ENCODE measurements around the gene ARMC6. TPM values are rescaled to one million over a fixed set of nuclear protein-coding genes. Genes with fewer than 3 reads are reported as not detected.

Gene ARMC6
- total RNA-seq, 4 donors from 2014 or later, result 12.0 to 32.3 (median 15.6) TPM

GRCh38 chr19:19059837-19060611 is 26.6 kb downstream of the ARMC6 start:
- Histone ChIP-seq H3K4me1 (peaks cover 0 to 6% of the 10 kb centered on the region in 2 donors), H3K4me3 (no peak overlapping the region), H3K27ac (no peak overlapping the region), H3K27me3 (no peaks in the 10 kb centered on the region), H3K36me3 (no peaks in the 10 kb centered on the region), H3K9me3 (no peaks in the 10 kb centered on the region)
- no peak for DNase-seq
- TF ChIP-seq POLR2A (IDR thresholded peaks at IDR 0.05), result no peak
- TF ChIP-seq, protein P1, sequence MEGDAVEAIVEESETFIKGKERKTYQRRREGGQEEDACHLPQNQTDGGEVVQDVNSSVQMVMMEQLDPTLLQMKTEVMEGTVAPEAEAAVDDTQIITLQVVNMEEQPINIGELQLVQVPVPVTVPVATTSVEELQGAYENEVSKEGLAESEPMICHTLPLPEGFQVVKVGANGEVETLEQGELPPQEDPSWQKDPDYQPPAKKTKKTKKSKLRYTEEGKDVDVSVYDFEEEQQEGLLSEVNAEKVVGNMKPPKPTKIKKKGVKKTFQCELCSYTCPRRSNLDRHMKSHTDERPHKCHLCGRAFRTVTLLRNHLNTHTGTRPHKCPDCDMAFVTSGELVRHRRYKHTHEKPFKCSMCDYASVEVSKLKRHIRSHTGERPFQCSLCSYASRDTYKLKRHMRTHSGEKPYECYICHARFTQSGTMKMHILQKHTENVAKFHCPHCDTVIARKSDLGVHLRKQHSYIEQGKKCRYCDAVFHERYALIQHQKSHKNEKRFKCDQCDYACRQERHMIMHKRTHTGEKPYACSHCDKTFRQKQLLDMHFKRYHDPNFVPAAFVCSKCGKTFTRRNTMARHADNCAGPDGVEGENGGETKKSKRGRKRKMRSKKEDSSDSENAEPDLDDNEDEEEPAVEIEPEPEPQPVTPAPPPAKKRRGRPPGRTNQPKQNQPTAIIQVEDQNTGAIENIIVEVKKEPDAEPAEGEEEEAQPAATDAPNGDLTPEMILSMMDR (IDR thresholded peaks at IDR 0.05), result no peak
- intact Hi-C loops (cut with DNase I; ENCODE audit: low total_unique reads), result no loop called here

- Histone ChIP-seq H3K27me3 (no peaks in the 10 kb centered on the region), H3K36me3 (no peaks in the 10 kb centered on the region), H3K4me1 (peaks cover 0 to 8% of the 10 kb centered on the region in 2 donors), H3K27ac (no peak overlapping the region), H3K4me3 (no peak overlapping the region), H3K9me3 (no peaks in the 10 kb centered on the region)
- intact Hi-C loops (cut with DNase I; ENCODE audit: low total_unique reads), result no loop called here
- DNase-seq, result no peak
- TF ChIP-seq POLR2A (IDR thresholded peaks at IDR 0.05), result no peak
- TF ChIP-seq, protein P1 (IDR thresholded peaks at IDR 0.05), result no peak
Observed at GRCh38 chr19:19061506-19061905, 28.1 kb downstream of the ARMC6 start.

DNA sequence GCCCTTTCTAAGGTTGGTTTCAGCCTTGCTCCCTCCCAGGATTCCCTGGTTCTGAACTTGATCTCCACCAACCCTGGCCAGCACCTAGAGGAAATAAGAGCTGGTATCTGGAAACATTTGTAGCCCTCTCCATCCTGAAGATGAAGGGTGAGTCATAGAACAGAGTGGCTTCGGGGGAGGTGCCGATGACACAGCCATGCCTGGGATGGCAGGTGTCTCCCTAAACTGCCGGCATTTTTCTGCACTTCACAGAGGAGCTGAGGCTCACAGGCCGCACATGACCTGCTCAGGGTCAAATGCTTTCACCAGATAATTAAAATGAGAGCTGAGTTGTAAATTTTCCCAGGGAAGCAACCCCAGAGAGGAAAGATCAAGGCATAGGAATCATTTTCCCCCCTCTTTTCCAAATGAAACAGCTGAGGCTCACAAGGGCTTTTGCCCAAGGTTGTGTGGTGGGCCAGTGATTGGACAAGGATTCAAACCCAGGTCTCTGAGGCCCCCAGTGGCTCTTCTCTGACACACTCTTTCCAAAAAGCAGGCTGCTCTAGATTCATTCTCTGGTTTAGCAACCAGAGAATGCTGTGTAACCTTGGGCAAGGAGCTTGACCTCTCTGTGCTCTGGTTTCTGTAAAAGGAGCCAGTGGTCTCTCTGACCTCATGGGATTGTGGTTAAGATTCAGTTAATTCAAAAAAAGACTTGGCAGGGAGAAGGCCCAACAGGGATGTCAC is 29.2 kb downstream of the ARMC6 start:
- TF ChIP-seq, protein P1 (IDR thresholded peaks at IDR 0.05), result no peak
- TF ChIP-seq POLR2A (IDR thresholded peaks at IDR 0.05), result no peak
- intact Hi-C loops (cut with DNase I; ENCODE audit: low total_unique reads), result no loop called here
- Histone ChIP-seq H3K36me3 (no peaks in the 10 kb centered on the region), H3K9me3 (no peaks in the 10 kb centered on the region), H3K4me1 (peaks cover 0 to 8% of the 10 kb centered on the region in 2 donors), H3K27me3 (no peaks in the 10 kb centered on the region), H3K27ac (peak overlapping the region; percentile 69 to 85), H3K4me3 (peak overlapping the region; percentile 43 to 46)
- DNase-seq, result no peak

GRCh38 chr19:19063183-19064097 is 30.0 kb downstream of the ARMC6 start, which contains the start of gene SLC25A42:
SLC25A42 (plus strand) TSS chr19:19063994; CDS start chr19:19096125, 32,131 bp downstream.
- Histone ChIP-seq H3K27me3 (no peaks in the 10 kb centered on the region), H3K9me3 (no peaks in the 10 kb centered on the region), H3K4me3 (peak within 1 kb of the TSS; percentile 57 to 94), H3K4me1 (peaks cover 0 to 8% of the 10 kb centered on the region in 2 donors), H3K36me3 (no peaks in the 10 kb centered on the region), H3K27ac (peak within 1 kb of the TSS; percentile 71 to 85)
- intact Hi-C loops (cut with DNase I; ENCODE audit: low total_unique reads), result no loop called here
- DNase-seq, result peak; percentile 100
- TF ChIP-seq, protein P1 (IDR thresholded peaks at IDR 0.05), result peak in 3 of 4 experiments; percentile 9 to 33 (median 15)
- TF ChIP-seq POLR2A (IDR thresholded peaks at IDR 0.05), result peak; percentile 24 to 58

All from uterus (tissue), 4 donors.